Endothelial cell of umbilical vein (primary cell): ENCODE results near the gene ABAT.

ENCODE experiments used
- EZH2 ChIP-seq: IDR thresholded peaks from 2 replicates; pipeline ENCODE4 v1.6.1; 2012; ENCODE audit warnings: borderline replicate concordance, low read depth, mild to moderate bottlenecking, moderate library complexity, low read length, inconsistent platforms; ENCODE audit not compliant: severe bottlenecking
- POLR2A ChIP-seq: IDR thresholded peaks from 2 replicates; pipeline ENCODE4 v1.6.1; 2012; ENCODE audit warnings: low read depth, mild to moderate bottlenecking, control low read depth, low read length

DNA sequence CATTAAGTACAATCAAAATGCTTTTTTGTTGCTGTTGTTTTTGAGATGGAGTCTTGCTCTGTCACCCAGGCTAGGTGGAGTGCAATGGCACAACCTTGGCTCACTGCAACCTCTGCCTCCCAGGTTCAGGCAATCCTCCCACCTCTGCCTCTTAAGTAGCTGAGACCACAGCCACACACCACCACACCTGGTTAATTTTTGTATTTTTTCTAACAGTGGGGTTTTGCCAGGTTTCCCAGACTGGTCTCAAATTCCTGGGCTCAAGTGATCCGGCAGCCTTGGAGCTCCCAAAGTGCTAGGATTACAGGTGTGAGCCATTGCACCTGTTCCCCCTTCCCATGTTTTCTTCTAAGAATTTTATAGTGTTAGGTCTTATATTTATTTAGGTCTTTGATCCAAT lies 4.9 kb upstream of the ABAT start:
- TF ChIP-seq POLR2A (no peak), EZH2 (no peak)
